DND-41 (cell line): ENCODE results near the gene TEDC1.

Experiments used
- EZH2 ChIP-seq: IDR thresholded peaks from 3 replicates; pipeline ENCODE4 v1.6.1; 2012; ENCODE audit warnings: borderline replicate concordance, low read depth, mild to moderate bottlenecking, moderate library complexity, low read length, inconsistent platforms; ENCODE audit not compliant: severe bottlenecking
- TF ChIP-seq, protein P1 (sequence below): IDR thresholded peaks from 2 replicates; pipeline ENCODE4 v1.5.1; 2012; ENCODE audit warnings: borderline replicate concordance, low read length, moderate library complexity, mild to moderate bottlenecking; ENCODE audit not compliant: poor library complexity, severe bottlenecking; ENCODE audit errors: extremely low read depth

- TF ChIP-seq, protein P1, sequence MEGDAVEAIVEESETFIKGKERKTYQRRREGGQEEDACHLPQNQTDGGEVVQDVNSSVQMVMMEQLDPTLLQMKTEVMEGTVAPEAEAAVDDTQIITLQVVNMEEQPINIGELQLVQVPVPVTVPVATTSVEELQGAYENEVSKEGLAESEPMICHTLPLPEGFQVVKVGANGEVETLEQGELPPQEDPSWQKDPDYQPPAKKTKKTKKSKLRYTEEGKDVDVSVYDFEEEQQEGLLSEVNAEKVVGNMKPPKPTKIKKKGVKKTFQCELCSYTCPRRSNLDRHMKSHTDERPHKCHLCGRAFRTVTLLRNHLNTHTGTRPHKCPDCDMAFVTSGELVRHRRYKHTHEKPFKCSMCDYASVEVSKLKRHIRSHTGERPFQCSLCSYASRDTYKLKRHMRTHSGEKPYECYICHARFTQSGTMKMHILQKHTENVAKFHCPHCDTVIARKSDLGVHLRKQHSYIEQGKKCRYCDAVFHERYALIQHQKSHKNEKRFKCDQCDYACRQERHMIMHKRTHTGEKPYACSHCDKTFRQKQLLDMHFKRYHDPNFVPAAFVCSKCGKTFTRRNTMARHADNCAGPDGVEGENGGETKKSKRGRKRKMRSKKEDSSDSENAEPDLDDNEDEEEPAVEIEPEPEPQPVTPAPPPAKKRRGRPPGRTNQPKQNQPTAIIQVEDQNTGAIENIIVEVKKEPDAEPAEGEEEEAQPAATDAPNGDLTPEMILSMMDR = no peak
- TF ChIP-seq EZH2 = no peak
These were observed 45.0 kb downstream of the TEDC1 start for GRCh38 chr14:105536051-105536450.
